Vagina (tissue), 2 donors: Measurements from ENCODE around the gene KANK3.

ENCODE experiments used
- POLR2A ChIP-seq, 2 donors: fragments of 450-650 bp; IDR thresholded peaks; one replicate each; pipeline ENCODE4 v1.6.1; 2017; ENCODE audit warnings: antibody characterized with exemption in 2 of 2, mild to moderate bottlenecking in 2 of 2, moderate library complexity in 2 of 2
- POLR2AphosphoS5 ChIP-seq, 2 donors: sonication (generic); formaldehyde crosslinking; IDR thresholded peaks; one replicate each; pipeline ENCODE4 v1.9.0; 2017; ENCODE audit warnings: antibody characterized with exemption in 2 of 2, mild to moderate bottlenecking in 2 of 2, low read depth in 1 of 2; ENCODE audit not compliant: insufficient read depth in 1 of 2
- TF ChIP-seq, protein P1 (sequence below), 3 experiments: fragments of 450-650 bp in 2 of 3; fragments of 200-600 bp in 1 of 3; sonication (generic) in 1 of 3; IDR thresholded peaks; one replicate each; pipeline ENCODE4 v1.5.1; 2017 to 2019; ENCODE audit warnings: antibody characterized with exemption in 3 of 3, mild to moderate bottlenecking in 2 of 3, moderate library complexity in 2 of 3

DNA sequence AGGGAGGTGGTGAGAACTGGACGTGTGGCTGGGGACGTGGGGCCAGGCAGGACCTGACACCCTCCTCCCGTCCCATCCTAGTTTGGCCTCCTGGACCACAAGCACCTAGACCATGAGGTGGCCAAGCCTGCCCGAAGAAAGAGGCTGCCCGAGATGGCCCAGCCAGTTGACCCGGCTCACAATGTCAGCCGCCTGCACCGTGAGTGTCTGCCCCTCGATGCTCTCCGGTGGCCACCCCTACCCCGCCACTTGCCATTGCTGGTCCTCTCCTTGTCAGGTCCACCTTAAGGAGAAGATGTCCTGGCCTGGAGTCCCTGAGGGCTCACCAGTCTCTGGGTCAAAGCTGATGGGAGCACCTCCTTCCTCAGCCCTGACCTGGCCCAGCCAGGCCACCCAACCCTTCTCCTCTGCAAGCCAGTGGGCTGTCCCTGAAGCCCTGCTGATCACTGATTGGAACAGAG lies 23.1 kb upstream of the KANK3 start:
- TF ChIP-seq, protein P1, sequence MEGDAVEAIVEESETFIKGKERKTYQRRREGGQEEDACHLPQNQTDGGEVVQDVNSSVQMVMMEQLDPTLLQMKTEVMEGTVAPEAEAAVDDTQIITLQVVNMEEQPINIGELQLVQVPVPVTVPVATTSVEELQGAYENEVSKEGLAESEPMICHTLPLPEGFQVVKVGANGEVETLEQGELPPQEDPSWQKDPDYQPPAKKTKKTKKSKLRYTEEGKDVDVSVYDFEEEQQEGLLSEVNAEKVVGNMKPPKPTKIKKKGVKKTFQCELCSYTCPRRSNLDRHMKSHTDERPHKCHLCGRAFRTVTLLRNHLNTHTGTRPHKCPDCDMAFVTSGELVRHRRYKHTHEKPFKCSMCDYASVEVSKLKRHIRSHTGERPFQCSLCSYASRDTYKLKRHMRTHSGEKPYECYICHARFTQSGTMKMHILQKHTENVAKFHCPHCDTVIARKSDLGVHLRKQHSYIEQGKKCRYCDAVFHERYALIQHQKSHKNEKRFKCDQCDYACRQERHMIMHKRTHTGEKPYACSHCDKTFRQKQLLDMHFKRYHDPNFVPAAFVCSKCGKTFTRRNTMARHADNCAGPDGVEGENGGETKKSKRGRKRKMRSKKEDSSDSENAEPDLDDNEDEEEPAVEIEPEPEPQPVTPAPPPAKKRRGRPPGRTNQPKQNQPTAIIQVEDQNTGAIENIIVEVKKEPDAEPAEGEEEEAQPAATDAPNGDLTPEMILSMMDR (IDR thresholded peaks at IDR 0.05): no peak
- no peak for TF ChIP-seq POLR2A (IDR thresholded peaks at IDR 0.05)
- TF ChIP-seq POLR2AphosphoS5 (IDR thresholded peaks at IDR 0.05; ENCODE audit: insufficient read depth in 1 of 2, low read depth in 1 of 2): no peak
